ENCODE measurements around the gene PTPN3. TPM values are rescaled to one million over a fixed set of nuclear protein-coding genes. Genes with fewer than 3 reads are reported as not detected.

PTPN3 gene
- polyA plus RNA-seq, 1 of the 3 experiments (the other 2 are of a cell fraction), result 7.5 TPM

DNA sequence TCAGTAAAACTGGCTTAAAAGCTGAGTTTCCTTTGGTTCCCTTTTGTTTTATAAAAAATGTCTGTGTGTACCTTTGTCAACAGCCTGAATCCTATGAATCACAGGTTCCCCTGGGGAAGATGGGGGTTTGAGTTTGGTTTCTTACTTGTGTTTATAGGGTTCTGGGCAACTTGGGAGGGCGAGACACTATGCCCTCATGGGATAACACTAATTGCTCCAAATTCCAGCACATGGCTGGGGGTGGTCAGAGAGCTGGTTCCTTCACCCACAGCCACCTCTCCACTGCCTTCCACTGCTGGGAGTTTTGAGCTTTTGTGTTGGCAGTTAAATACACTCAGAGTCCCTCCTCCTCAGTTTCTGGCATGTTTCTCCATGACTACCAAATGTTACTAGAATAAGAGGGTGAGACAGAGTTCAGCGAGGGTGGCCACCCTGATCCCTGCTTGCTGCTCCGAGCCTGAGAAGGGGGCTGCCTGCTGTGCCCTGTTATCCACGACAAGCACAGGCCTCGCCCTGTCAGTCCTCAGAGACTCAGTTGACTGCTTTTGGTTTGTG, 94.3 kb downstream of the PTPN3 start:
- CTCF ChIA-PET, result interaction anchor here (1.0 to 4.9 kb wide), 3 partner anchors 7 to 54 kb away, joined by 3 to 28 read pairs (median 5); no protein-coding TSS in a partner anchor
- Histone ChIP-seq H3K27ac (ENCODE audit: low read depth in 2 of 2, low read length in 1 of 2) (no peak overlapping the region), H3K4me3 (ENCODE audit: low read depth in 2 of 2, low read length in 1 of 2) (no peak overlapping the region), H3K9me3 (no peaks in the 10 kb centered on the region), H3K4me1 (ENCODE audit: control insufficient read depth in 1 of 2, insufficient read depth in 2 of 2, low read depth in 1 of 2, low read length in 1 of 2) (no peaks in the 10 kb centered on the region), H3F3A (replicated peaks; ENCODE audit: insufficient read depth) (no peaks in the 10 kb centered on the region), H2AFZ (ENCODE audit: low read depth) (no peak overlapping the region), H4K20me1 (ENCODE audit: insufficient read depth) (no peaks in the 10 kb centered on the region), H3K36me3 (replicated peaks in 1 of 2; ENCODE audit: control insufficient read depth in 1 of 2, insufficient read depth in 2 of 2, low read length in 1 of 2) (peaks cover 3 to 20% of the 10 kb centered on the region in 2 experiments), H3K9me2 (no peaks in the 10 kb centered on the region), H3K4me2 (no peak overlapping the region), H3K9ac (no peak overlapping the region), H3K27me3 (ENCODE audit: insufficient read depth) (no peaks in the 10 kb centered on the region), H3K79me2 (ENCODE audit: insufficient read depth) (no peaks in the 10 kb centered on the region)
- TF ChIP-seq, protein P1, sequence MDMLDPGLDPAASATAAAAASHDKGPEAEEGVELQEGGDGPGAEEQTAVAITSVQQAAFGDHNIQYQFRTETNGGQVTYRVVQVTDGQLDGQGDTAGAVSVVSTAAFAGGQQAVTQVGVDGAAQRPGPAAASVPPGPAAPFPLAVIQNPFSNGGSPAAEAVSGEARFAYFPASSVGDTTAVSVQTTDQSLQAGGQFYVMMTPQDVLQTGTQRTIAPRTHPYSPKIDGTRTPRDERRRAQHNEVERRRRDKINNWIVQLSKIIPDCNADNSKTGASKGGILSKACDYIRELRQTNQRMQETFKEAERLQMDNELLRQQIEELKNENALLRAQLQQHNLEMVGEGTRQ (IDR thresholded peaks at IDR 0.05; ENCODE audit: borderline replicate concordance, low read depth, low read length), result no peak
- no peak for TF ChIP-seq NFIC (IDR thresholded peaks at IDR 0.05; ENCODE audit: borderline replicate concordance)
- no peak for TF ChIP-seq FOSL2 (IDR thresholded peaks at IDR 0.05; ENCODE audit: borderline replicate concordance, low read depth)
- no peak for TF ChIP-seq MAX (IDR thresholded peaks at IDR 0.05; ENCODE audit: low read depth)
- TF ChIP-seq GATA2 (CRISPR knock-in tag; IDR thresholded peaks at IDR 0.05), result no peak
- TF ChIP-seq EZH2phosphoT487 (IDR thresholded peaks at IDR 0.05; ENCODE audit: borderline replicate concordance, low read depth), result no peak
- TF ChIP-seq, protein P2, sequence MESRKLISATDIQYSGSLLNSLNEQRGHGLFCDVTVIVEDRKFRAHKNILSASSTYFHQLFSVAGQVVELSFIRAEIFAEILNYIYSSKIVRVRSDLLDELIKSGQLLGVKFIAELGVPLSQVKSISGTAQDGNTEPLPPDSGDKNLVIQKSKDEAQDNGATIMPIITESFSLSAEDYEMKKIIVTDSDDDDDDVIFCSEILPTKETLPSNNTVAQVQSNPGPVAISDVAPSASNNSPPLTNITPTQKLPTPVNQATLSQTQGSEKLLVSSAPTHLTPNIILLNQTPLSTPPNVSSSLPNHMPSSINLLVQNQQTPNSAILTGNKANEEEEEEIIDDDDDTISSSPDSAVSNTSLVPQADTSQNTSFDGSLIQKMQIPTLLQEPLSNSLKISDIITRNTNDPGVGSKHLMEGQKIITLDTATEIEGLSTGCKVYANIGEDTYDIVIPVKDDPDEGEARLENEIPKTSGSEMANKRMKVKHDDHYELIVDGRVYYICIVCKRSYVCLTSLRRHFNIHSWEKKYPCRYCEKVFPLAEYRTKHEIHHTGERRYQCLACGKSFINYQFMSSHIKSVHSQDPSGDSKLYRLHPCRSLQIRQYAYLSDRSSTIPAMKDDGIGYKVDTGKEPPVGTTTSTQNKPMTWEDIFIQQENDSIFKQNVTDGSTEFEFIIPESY (IDR thresholded peaks at IDR 0.05; ENCODE audit: borderline replicate concordance, low read depth), result no peak
- TF ChIP-seq, protein P3, sequence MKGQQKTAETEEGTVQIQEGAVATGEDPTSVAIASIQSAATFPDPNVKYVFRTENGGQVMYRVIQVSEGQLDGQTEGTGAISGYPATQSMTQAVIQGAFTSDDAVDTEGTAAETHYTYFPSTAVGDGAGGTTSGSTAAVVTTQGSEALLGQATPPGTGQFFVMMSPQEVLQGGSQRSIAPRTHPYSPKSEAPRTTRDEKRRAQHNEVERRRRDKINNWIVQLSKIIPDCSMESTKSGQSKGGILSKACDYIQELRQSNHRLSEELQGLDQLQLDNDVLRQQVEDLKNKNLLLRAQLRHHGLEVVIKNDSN (IDR thresholded peaks at IDR 0.05; ENCODE audit: borderline replicate concordance, low read depth), result no peak
- TF ChIP-seq SMC3 (IDR thresholded peaks at IDR 0.05; ENCODE audit: low read depth, low read length), result no peak
- TF ChIP-seq TCF12 (IDR thresholded peaks at IDR 0.05), result no peak
- no peak for TF ChIP-seq POLR2AphosphoS5 (IDR thresholded peaks at IDR 0.05; ENCODE audit: low read depth, low read length)
- TF ChIP-seq MXI1 (IDR thresholded peaks at IDR 0.05; ENCODE audit: low read depth, low read length), result no peak
- no peak for TF ChIP-seq PBX3 (IDR thresholded peaks at IDR 0.05)
- no peak for TF ChIP-seq REST (IDR thresholded peaks at IDR 0.05; ENCODE audit: low read depth, low read length)
- TF ChIP-seq CTCF (IDR thresholded peaks at IDR 0.05), result no peak
- TF ChIP-seq RAD21 (IDR thresholded peaks at IDR 0.05; ENCODE audit: low read length), result no peak
- TF ChIP-seq, protein P4, sequence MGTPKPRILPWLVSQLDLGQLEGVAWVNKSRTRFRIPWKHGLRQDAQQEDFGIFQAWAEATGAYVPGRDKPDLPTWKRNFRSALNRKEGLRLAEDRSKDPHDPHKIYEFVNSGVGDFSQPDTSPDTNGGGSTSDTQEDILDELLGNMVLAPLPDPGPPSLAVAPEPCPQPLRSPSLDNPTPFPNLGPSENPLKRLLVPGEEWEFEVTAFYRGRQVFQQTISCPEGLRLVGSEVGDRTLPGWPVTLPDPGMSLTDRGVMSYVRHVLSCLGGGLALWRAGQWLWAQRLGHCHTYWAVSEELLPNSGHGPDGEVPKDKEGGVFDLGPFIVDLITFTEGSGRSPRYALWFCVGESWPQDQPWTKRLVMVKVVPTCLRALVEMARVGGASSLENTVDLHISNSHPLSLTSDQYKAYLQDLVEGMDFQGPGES (IDR thresholded peaks at IDR 0.05; ENCODE audit: low read depth, low read length), result no peak
- TF ChIP-seq FOXM1 (IDR thresholded peaks at IDR 0.05; ENCODE audit: low read depth), result no peak
- no peak for TF ChIP-seq MEF2A (IDR thresholded peaks at IDR 0.05; ENCODE audit: borderline replicate concordance, low read depth)
- TF ChIP-seq TEAD4 (IDR thresholded peaks at IDR 0.05; ENCODE audit: borderline replicate concordance, insufficient read depth), result no peak
- DNase-seq, result no peak
- WGBS (ENCODE audit: low lambda C conversion rate), result 93% methylated on average over 5 of the region's 5 CpGs
- POLR2A ChIA-PET, result no interaction called here
